ENCODE data around the gene EVI2A.
"Not testable (repeated sequence)": the region's sequence is repeated elsewhere in the genome, so short reads cannot be mapped to it uniquely, and the experiment has no call there.

Gene EVI2A

GRCh38 chr17:31321481-31321880 lies at the start of gene EVI2A:
Gene EVI2A (minus strand): TSS chr17:31321622. CDS start chr17:31319013, 2,609 bp downstream.
- no peak for DNase-seq (ENCODE audit: low spot score)

GRCh38 chr17:31369266-31369665 lies 47.8 kb upstream of the EVI2A start:
- no peak for DNase-seq (ENCODE audit: low spot score)

- DNase-seq (ENCODE audit: low spot score): no peak
Observed at GRCh38 chr17:31366088-31366487, 44.7 kb upstream of the EVI2A start.

- DNase-seq (ENCODE audit: low spot score): no peak
Observed at GRCh38 chr17:31364012-31364411, 42.6 kb upstream of the EVI2A start.

GRCh38 chr17:31357839-31358394 lies 36.5 kb upstream of the EVI2A start:
- no peak for DNase-seq (ENCODE audit: low spot score)

- no peak for DNase-seq (ENCODE audit: low spot score)
Observed at GRCh38 chr17:31357091-31357490, 35.7 kb upstream of the EVI2A start.

GRCh38 chr17:31355935-31356334 lies 34.5 kb upstream of the EVI2A start:
- no peak for DNase-seq (ENCODE audit: low spot score)

- DNase-seq (ENCODE audit: low spot score): no peak
Observed at GRCh38 chr17:31349454-31349853, 28.0 kb upstream of the EVI2A start.

- not testable (repeated sequence) for DNase-seq (ENCODE audit: low spot score)
Observed at GRCh38 chr17:31345191-31345747, 23.8 kb upstream of the EVI2A start.

- DNase-seq (ENCODE audit: low spot score): no peak
Observed at GRCh38 chr17:31339906-31340661, 18.7 kb upstream of the EVI2A start.

GRCh38 chr17:31329221-31329620 lies 7.8 kb upstream of the EVI2A start:
- no peak for DNase-seq (ENCODE audit: low spot score)

GRCh38 chr17:31328160-31328535 lies 6.7 kb upstream of the EVI2A start:
- no peak for DNase-seq (ENCODE audit: low spot score)

GRCh38 chr17:31327534-31328159 lies 6.2 kb upstream of the EVI2A start:
- no peak for DNase-seq (ENCODE audit: low spot score)

GRCh38 chr17:31323551-31323950 lies 2.1 kb upstream of the EVI2A start:
- no peak for DNase-seq (ENCODE audit: low spot score)

GRCh38 chr17:31321966-31322365 lies 544 bp upstream of the EVI2A start:
- no peak for DNase-seq (ENCODE audit: low spot score)

GRCh38 chr17:31320791-31321190 lies 631 bp downstream of the EVI2A start:
- no peak for DNase-seq (ENCODE audit: low spot score)

- no peak for DNase-seq (ENCODE audit: low spot score)
Observed at GRCh38 chr17:31320241-31320640, 1.2 kb downstream of the EVI2A start.

GRCh38 chr17:31318851-31319661 lies 2.4 kb downstream of the EVI2A start:
- peak; percentile 59 for DNase-seq (ENCODE audit: low spot score)

- peak; percentile 88 for DNase-seq (ENCODE audit: low spot score)
Observed at GRCh38 chr17:31318298-31318801, 3.1 kb downstream of the EVI2A start.

GRCh38 chr17:31314782-31315100 lies 6.7 kb downstream of the EVI2A start:
- no peak for DNase-seq (ENCODE audit: low spot score)

GRCh38 chr17:31313982-31314781 lies 7.2 kb downstream of the EVI2A start, which contains the start of gene EVI2B:
Gene EVI2B (minus strand): TSS chr17:31314054. CDS start chr17:31305609, 8,445 bp downstream.
- no peak for DNase-seq (ENCODE audit: low spot score)

Data from cerebellar cortex (tissue), 1 donor.